COLO668 (cell line): ENCODE measurements around the gene NOP14.
"Not testable (repeated sequence)": the region's sequence is repeated elsewhere in the genome, so short reads cannot be mapped to it uniquely, and the experiment has no call there.

ENCODE experiments used
- DNase-seq: peaks from one replicate; lab custom pipeline; 2025; ENCODE audit not compliant: unreplicated experiment; lab: John Stamatoyannopoulos, UW

NOP14 gene

DNA sequence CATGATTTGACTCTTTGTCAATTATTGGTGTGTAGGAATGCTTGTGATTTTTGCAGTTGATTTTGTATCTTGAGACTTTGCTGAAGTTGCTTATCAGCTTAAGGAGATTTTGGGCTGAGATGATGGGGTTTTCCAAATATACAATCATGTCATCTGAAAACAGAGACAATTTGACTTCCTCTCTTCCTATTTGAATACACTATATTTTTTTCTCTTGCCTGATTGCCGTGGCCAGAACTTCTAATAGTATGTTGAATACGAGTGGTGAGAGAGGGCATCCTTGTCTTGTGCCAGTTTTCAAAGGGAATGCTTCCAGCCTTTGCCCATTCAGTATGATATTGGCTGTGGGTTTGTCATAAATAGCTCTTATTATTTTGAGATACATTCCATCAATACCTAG, 44.9 kb downstream of the NOP14 start:
- not testable (repeated sequence) for DNase-seq

- not testable (repeated sequence) for DNase-seq
Measured at GRCh38 chr4:2916696-2917095, 46.5 kb downstream of the NOP14 start.

DNA sequence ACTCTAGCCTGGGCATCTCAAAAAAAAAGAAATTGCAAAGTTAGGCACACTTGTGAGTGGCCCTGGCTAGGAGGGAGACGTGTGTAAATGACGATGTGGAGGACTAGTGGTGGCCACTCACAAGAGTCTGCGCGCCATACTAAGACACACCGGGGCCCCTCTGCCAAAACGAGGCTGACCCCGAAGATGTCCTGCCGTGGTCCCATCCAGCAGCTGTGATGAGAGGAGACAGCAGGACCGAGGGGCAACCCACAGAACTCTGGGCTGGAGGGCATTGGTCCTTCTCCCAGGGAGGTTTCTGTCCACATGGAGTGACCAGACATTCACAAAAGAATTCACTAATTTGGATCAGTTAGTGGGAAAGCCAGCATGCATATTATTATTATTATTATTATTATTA, 47.4 kb downstream of the NOP14 start:
- no peak for DNase-seq

DNA sequence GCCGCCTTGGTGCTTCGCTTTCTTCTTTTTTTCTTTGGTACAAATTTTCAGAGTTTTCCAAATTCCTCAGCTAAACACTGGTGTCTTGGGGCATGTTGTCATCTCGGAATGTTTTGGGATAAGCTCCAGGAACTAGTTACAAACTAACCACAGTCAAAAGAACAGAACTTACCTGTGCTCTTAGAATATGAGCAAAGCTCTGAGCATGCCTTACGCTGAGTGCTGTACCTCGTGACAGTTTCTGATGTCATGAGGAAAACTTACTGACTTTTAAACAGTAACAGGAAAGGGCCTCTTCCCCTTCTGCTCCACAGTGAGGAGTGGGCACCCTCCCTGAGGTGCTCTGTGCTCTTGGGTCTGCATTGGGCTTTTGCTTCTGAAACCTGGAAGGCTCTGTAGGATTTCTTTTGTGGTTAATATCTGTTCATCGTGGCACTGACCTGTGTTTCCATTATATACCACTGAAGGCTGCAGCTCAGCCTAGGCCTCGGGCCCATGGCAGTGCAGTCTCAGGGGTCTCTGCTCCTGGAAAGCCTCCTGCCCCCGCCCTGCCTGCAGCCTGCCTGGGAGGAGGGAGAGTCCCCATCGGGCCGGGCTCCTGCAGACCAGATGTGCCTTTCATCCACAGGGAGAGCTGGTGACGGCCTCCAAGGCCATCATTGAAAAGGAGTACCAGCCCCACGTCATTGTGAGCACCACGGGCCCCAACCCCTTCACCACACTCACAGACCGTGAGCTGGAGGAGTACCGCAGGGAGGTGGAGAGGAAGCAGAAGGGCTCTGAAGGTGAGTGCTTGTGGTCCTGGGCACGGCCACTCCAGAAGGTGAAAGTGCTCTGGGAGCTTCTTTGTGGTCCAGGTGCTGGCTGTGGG, 48.7 kb downstream of the NOP14 start:
- DNase-seq = no peak

DNA sequence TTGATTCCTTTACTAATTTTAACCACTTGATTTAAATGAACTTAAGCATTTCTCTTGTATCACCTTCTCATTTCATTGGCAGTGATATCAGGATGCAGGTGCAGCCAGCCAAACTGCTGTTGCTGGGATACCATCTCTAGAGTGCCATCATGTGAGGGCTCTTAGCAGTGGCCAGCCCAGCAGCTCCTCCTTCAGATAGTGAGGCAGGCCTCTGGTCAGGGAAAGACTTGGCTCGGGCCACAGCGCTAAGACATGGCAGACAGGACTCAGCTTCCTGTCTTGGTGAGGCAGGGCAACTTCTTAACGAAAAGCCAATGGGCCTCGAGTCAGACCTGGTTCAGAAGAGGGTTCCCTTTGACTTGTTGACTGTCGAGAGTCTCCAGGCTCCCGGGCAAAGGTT, 50.0 kb downstream of the NOP14 start:
- peak; percentile 37 for DNase-seq

DNA sequence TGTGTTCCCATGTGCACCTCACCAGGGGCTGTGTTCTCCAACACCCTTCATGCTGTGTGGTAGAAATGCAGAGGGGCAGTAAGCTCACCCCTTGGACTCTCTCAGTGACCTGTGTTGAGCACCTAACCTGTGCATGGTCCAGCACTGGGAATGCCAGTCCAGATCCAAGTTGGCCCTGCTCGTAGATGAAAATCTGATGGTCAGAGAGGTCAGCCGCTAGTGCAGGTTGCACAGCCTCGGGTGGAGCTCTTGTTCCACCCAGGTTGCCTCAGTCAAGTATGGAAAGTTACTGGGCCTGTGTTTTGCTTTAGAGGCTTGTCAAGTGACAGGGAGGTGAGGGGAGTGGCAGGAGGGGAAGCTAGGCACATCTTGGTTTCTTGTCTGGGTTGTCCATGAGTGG, 51.3 kb downstream of the NOP14 start:
- no peak for DNase-seq

- no peak for DNase-seq
Measured at GRCh38 chr4:2910409-2910808, 52.8 kb downstream of the NOP14 start.

GRCh38 chr4:2909583-2909982, 53.6 kb downstream of the NOP14 start:
- DNase-seq = no peak

GRCh38 chr4:2908686-2909085, 54.5 kb downstream of the NOP14 start:
- no peak for DNase-seq

DNA sequence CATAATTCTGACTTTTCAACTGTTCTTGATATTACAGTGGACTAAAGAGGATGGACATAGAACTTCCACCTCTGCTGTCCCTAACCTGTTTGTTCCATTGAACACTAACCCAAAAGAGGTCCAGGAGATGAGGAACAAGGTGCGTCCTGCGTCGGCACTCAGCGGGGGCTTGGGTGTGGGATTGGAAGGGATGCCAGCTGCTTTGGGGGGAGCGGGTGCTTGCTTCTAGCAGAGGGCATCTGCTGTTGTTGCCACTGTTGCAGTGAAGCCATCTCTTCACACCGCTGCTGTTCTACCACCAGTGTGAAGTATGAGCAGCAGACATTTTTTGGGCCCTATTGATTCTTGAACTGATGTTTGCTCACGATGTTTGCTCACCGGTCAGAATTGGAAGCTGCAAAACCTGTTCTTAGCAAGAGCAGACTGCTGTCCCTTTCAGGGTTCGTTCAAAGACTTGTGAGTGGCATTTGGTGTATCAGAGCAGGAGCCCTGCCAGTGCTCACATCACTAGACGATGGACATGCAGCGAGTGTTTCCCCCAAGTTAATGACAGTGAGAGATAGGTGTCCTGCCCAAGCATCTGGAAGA, 55.4 kb downstream of the NOP14 start:
- DNase-seq = peak; percentile 67

DNA sequence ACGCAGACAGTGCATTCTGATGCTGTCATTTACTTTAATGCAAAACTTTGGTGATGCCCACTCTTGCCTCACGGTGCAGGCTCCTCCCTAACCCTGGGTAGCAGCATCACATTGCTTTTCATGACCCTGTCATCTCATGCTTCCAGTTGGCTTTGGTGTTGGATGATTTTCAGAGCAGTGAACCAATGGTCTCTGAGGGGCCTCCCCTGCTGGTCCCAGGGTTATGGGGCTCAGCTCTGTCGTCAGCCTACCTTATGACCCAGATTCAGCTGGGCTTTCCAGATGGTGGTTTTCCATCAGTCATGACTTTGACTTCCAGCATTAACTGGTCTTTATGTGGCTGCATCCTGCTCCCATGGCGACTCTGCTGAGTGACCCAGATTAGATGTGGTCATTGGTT, 56.0 kb downstream of the NOP14 start:
- DNase-seq = peak; percentile 35

DNA sequence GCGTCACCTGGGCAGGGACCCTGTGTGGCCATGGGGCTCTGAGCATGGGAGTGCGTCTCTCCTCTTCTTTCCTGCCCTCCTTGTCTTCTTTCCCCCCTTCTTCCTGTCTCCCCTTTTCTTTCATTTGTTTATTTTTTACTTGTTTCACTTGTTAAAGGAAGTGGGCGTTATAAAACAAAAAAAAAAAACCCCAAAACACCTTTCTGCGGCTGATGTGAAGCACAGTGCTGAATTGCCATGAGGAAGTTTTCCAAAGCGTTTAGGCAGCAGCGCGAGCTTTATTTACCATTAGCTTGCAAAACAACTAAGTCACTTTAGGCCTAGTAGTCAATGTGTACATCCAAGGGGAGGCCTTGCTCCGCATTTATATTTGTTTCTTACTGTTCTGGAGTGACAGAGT, 57.0 kb downstream of the NOP14 start:
- no peak for DNase-seq

DNA sequence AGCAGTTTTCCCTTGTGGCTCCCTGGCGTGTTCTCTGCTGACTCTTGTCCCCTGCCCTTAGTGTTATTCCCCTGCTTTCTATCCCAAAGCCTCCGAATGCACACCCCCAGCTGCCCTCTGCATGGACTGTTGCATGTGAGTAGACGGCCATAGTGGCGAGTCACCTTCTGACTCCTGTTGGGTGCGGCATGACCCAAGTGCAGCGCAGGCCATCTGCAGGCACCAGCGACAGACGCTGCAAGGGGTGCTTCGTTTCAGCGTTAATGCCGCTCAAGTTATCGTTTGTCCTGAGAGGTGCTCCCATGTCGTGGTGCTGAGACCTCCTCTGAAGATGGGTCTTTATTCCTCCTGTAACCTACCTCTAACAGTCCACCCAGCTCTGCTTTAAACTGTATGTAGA, 57.7 kb downstream of the NOP14 start:
- DNase-seq = no peak

DNA sequence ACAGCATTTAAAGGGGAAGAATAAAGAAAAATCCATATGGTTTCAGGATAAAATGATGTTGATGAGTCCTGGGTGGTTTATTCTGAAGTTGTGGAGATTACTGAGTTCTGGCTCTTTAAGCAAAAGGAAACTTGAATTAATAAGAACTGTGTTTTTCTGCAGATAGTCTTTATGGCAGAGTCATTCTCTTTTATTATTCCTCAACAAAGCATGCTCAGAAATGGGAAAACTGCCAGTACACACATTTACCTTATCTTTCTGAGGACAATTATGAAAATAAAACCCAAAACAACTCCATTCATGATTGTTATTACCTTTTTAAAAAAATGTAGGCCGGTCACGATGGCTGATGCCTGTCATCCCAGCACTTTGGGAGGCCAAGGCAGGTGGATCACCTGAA, 61.1 kb downstream of the NOP14 start:
- DNase-seq = no peak

- DNase-seq = no peak
Measured at GRCh38 chr4:2901186-2901585, 62.0 kb downstream of the NOP14 start.

DNA sequence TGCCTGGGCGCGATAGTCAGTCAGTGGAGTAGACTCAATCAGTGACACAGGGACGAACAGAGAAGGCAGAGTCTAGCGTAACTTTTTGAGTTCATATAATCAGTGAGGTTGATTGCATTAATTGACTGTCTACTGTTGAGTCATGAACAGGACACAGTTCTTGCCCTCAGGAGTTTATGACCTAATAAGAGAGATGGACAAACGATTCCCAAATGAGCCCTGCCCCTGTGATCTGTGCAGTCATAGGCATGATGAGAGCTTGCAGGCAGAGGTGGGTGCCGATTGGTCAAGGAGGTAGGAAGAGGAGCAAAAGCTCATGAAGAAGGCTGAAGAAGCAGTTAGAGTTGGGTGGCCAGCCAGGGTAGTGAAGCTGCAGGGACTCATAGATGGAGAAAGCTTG, 62.5 kb downstream of the NOP14 start:
- DNase-seq = no peak

- DNase-seq = no peak
Measured at GRCh38 chr4:2898001-2898400, 65.2 kb downstream of the NOP14 start.

DNA sequence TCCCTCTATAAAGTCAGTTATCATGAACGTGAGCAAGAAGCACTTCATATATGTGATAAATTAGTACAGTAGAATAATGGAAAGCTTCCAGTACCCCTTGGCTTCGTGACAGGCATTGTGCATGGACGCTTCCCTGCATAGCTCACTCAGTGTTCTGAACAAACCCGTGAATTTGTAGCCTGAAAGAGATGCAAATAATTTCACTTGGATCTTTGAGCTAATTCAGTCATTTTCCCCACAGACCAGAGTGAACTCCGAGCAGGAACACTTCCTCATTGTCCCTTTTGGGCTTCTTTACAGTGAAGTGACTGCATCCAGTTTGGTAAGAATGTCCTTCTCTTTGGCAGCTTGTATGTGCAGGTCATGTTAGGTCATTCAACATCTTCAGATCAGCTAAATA, 69.4 kb downstream of the NOP14 start:
- DNase-seq = no peak

DNA sequence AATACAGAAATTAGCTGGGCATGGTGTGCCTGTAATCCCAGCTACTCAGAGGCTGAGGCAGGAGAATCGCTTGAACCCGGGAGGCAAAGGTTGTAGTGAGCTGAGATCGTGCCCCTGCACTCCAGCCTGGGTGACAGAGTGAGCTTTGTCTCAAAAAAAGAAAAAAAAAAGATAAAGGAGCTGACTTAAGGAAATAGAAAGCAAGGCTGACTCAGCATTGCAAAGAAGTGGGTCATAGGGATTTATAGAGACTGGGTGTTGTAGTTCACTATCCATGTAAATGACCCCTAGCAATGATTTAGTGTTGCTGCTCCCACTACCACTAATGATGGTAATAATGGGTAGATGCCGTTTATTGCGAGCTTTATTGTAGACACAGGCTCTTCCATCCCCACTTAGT, 71.9 kb downstream of the NOP14 start:
- no peak for DNase-seq

GRCh38 chr4:2888886-2889285, 74.3 kb downstream of the NOP14 start:
- DNase-seq = no peak
